NCI-H2081 treated with DMSO at 0.1 percent for 48 hours (cell line): ENCODE measurements around the gene KCNAB1.

Source experiments
- DNase-seq: peaks from one replicate; lab custom pipeline; 2025; lab: John Stamatoyannopoulos, UW

Gene KCNAB1

DNA sequence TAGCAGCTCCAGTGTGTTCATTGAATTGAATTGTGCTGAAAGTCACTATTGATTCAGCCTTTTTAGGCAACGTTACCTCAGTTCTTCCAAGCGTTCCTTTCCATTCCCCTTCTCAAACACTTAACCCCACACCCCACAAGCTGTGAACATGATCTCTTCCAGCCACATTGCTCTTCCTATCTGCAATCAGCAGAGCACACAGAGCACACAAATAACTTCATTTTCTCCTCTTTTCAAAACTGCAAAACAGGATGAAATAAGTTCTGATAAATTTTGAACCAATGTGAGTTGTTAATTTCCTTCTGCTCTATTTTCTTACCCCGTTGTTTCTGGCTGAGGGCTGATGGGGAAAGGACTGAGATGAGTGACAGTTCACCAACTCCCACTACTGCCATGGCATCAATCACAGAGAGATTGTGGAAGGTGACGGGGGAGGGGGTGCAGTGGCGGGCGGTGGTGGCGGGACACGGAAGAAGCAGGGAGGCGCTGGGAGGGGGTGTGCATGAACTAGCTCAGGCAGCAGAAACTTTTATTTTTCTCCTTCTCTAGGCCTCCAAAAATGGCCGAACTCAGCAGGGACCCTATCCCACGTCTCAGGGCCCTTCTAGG lies 287.3 kb downstream of the KCNAB1 start:
- no peak for DNase-seq

DNA sequence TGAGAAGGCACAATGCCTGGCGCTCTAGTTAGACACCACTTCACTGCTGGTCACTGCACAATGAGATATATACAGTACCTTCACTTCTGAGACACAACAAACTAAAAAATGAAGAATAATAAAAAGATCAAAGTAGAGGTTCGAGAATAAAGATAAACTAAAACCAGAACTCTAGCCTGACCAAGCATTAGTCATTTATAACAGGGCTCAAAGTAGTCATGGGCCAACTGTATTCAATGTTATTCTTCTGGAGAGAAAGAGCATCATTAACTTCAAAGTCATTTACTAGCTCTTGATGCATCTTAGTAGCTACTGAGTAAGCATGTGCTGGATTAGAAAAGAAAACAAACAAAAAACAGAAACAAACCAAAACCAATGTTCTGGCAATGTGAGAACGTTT lies 289.3 kb downstream of the KCNAB1 start:
- no peak for DNase-seq

DNA sequence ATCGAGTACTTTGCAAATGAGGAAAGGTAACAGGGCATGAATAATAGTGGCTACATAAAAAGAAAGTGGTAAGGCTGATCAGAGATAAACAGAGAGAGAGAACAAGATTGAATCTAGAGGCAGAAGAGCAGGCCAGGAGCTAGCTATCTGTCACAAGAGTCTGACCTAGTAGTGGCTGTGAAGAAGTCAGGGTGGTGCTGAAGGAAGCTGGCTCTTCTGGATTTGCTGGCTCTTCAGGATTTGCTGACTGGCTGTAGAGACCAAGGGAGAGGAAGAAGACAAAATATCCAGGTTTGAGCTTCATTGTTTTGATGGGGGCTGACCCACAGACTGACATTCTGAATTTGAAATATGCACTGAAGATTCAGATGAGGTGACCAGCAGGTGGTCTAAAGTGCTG lies 292.2 kb downstream of the KCNAB1 start:
- DNase-seq, result no peak

DNA sequence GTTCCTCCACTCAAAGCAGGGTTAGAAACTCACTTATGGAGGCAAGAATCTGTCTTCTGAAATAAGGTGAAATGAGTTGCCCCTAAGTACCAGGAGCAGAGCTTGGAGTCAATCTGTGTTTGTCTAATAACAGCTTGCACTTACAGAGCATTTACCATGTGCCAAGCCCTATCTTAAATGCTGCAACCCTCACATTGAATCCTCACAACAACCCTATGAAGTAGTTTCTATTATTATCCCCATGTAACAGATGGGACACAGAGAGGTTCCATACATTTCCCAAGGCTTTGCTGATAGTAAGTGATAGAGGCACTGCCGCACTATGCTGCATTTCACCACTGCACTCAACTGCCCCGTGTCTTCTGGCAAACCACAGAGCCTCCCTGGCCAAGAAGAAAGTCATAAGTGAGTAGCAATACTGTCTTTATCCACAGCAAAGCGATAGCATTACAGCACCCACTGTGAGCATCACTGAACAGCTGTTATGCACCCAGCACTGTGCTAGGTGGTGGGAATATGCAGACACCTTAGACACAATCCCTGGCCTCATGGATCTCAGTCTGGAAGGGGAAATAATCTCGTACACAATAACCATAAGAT lies 293.0 kb downstream of the KCNAB1 start:
- no peak for DNase-seq

DNA sequence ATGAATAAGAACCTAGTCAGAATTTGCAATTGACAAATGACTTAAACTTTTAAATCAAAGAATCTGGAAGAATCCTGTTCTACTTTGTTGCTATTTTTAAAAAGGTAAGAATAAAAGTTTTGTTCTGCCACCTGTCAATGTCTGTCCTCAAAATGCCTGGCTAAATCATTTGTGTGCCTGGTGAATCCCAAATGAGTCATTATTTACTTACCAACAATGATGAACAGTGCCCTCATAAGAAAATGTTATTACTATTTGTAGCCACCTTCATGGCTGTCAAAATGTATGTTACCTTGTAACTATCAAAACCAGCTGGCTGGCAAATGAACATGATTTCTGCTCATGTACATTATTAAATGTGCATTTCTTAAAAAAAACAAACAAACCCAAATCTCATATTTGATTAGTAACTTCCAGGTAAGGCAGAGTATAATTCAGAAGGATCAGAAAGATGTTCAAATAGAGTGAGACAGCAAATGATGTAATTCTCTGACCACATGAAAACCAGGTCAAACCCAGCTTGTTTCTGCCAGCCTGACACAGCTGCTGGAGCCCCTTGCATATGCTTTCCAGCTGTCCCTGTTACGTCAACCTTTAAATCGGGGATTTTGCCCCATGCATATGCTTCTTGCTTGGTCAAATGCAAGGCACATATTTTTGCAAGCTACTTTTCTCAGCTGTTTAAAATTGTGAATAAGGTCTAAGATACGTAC lies 296.6 kb downstream of the KCNAB1 start:
- DNase-seq, result no peak

DNA sequence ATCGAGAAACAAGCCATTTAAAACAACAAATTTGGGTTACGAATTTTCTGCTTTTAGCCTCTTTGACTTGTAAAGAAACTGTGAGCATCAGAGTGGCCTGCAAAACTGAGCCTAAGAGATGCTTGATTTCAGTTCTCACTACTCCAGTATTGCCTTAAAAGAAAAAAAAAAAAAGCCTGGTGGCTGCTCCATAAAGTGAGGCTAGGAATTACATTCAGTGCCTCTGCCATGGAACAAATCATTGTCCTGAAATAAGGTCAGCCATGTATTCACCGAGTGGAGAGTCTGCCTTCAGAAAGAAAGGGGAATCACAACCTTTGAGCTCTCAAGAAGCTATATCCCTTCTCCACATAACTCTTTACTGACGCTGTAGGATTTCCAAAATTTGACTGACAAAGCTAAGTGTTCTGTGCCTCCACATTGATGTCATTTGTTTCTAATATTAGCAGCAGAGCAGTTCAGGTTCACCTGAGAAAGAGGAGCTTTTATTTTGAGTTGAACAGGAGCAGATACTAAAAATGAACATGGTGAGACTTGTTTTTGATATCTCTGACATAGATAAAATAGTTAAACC lies 297.3 kb downstream of the KCNAB1 start:
- DNase-seq, result no peak

DNA sequence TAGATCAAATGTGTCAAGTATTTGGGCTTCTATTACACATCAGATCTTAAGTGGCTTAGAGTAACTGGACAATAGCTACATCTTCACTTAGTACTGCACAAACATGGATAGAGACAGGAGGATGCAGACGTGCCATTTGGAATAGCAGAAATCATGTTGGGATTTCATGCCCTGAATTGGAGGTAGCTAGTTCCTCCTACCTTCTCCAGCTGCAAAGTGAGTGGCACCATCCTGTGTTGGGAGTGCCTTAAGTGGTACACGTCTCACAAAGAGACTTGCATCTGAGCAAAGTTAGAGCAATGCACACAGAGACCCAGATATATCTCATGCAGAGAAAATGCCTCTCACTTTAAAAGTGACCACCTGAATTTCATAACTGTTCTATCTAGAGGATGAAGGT lies 298.1 kb downstream of the KCNAB1 start:
- no peak for DNase-seq

DNA sequence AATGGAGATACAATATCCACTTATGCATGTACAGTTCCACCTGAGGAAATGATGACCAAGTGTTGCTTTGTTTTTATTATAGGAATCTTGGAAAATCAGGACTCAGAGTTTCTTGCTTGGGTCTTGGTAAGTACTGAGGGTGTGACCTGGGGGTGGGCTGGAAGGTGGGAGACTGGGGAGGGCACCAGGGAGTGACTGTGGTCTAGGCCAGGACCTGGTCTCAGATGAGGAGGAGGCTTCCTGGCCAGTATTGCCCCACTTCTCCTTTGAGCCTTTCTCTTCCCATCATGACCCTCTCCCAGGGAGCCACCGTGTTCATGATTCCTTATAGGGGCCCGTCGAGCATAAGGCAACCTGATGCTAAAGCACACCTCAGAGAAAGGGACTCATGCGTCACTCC lies 301.2 kb downstream of the KCNAB1 start:
- DNase-seq, result no peak

DNA sequence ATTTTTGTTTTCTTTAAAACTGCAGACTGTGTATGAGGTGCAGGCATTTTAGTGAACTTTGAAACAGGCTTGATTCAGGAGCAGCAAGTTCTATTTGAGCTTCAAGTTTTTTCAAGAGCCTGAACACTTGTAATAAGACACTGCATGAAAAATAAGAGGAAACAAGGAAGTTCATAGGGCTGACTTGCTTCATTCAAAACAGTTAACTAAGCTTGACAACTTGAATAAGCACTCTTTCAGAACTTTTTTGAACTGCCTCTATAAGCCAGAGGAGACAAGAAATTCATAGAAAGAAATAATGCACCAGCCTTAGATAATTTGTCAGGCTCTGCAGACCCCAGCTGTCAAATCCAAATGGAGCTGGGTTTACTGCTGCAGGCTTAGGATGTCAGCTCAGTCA lies 304.4 kb downstream of the KCNAB1 start:
- no peak for DNase-seq

DNA sequence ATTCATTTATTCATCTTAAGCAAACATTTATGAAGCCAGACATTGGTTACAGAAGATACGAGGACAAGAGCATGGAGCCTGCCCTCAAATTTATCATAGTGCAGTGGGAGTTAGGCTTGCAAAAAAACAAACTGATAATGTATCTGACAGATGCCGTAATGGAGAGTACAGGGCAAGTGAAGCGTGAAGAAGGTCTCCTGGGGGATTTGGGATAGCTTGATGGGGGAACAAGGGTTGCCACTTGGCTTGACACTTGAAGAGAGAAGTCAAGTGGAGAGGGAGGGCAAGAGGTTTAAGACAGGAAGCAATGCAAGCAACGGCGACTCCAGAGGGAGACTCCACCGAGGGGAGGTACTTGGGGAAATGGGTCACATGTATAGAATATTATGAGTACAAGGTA lies 305.3 kb downstream of the KCNAB1 start:
- DNase-seq, result no peak

DNA sequence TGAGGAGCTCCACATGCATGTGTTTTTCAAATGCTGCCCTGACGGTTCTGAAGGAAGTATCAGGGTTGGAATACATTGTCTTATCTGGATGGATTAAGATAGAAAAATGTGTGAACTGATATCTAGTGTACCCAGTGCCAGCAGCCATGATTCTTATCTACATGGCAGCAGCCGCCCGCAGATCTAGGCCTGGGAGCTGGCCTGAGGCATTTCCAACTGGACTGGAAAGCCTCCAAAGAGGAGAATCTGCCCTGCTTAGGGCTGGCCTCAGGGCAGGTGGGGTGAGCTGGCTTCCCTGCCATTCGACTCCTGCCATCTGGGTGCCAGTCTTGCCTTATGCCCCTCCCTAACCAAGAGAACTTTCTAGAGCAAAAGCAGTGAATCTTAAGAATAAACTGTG lies 308.7 kb downstream of the KCNAB1 start:
- DNase-seq, result no peak

DNA sequence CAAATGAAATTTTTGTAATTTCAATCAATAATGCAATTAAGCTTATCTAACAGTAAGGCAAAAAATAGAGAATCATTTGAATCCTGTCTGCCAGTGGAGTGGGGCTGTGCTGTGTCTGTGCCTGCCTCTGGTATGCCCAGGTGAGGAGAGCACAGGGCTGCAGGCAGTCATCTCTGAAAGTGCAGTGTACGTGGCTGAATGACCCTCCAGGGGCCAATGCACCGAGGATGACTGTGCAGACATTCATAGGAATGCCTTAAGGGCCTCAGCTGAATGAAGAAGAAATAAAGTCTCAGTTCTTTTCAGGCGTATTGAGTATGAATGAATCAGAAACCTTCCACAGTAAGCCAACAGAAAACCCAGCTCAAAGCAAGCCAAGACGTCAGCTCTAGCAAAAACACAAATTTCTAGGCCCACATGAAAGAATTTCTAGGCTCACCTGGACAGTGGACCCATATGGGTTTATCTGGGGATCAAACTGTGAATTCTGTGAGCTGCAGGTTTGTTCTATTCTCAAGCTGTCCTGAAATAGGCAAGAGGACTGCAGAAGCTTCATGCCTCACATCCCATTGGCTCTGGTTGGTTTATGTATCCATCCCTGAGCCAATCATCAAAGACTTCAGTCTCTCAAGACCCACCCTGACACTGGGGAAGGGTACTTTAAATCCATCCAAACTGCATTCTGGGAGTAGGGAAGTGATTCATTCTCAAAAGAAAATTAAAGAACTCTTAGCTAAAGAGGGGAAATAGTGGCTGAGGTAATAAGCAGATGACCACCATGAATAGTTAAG lies 311.2 kb downstream of the KCNAB1 start:
- DNase-seq, result no peak

DNA sequence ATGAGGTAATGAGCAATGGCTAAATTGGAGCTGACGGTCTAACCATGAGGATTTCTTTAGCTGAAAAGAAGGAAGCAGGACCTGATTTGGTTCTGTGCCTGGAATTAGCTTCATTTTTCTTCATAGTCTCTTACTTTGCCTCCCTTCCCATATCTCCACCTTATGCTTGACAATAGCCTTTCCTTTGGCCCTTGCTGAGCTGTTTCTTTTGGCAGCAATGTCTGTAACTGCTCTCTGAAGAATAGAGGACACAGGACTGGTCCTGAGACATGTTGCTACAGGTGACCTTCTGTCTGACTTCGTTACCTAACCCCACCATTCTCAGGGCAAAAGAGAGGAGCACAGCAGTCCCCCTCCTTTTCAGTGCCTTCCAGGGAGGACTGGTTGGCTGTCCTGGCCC lies 312.2 kb downstream of the KCNAB1 start:
- DNase-seq, result no peak

DNA sequence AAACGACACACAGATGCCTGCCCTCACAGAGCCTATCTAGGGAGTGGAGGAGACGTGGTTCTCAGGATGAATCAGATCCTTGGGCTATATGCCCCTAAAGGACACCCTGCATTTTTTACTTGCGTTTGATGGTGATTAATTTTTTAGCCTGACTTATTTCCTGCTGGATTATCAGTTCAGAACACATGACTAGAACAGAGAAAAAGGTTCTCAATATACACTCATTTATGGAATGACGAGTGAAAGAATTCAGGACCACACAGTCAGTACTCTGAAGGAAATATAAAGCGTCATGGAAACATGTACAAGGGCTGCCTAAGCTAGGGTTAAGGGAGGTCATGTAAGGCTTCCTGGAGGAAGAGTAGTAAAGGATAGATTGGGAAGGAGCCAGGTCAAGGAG lies 312.8 kb downstream of the KCNAB1 start:
- no peak for DNase-seq

DNA sequence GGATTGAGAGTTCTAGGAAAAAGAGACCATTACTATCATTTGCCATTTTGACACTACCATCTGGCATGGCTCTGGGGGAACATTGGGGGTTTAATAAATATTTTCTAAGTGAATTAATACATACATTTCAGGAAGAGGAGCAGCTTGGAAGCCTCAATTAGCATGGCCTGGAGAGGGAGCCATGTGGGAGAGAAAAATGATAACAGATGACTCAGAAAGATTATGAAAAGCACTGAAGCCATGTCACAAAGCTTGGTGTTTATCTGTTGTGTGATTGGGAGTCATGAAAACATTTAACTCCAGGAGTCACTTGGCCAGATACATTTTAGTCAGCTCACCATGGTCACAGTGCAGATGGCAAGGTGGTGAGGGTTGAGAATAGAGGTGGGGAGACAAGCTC lies 313.5 kb downstream of the KCNAB1 start:
- no peak for DNase-seq

DNA sequence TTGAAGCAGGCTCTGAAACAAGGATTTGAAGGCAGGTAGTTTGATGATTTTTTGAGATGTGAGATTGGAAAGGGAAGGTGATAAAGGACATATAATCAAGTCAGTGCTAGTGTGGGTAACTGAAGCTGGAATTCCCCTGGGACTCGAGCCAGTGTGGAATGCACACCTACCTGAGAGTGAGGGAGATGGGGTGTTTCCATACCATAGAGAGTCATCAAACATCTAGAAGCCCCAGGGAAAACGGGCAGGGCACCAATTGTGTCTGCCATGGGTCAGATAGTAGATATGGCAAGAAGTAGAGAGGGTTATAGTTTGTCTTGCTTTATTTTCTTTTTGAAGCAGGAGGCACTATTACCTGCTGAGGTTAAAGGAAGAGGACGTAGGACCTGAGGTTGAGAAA lies 314.5 kb downstream of the KCNAB1 start:
- no peak for DNase-seq

DNA sequence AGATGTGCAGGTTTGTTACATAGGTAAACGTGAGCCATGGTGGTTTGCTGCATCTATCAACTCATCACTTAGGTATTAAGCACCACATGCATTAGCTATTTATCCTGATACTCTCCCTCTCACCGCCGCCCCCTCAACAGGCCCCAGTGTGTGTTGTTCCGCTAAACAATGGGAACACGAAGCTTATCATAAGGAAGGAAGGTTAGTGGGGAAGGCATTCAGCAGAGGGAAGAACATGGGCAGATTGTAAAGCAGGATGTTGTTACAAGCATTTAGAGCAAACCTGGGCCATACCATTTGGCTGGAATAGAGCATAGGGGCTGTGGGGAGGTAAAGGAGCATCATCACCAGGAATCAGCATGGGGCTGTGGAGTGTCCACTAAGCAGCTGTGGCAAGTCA lies 322.7 kb downstream of the KCNAB1 start:
- no peak for DNase-seq

DNA sequence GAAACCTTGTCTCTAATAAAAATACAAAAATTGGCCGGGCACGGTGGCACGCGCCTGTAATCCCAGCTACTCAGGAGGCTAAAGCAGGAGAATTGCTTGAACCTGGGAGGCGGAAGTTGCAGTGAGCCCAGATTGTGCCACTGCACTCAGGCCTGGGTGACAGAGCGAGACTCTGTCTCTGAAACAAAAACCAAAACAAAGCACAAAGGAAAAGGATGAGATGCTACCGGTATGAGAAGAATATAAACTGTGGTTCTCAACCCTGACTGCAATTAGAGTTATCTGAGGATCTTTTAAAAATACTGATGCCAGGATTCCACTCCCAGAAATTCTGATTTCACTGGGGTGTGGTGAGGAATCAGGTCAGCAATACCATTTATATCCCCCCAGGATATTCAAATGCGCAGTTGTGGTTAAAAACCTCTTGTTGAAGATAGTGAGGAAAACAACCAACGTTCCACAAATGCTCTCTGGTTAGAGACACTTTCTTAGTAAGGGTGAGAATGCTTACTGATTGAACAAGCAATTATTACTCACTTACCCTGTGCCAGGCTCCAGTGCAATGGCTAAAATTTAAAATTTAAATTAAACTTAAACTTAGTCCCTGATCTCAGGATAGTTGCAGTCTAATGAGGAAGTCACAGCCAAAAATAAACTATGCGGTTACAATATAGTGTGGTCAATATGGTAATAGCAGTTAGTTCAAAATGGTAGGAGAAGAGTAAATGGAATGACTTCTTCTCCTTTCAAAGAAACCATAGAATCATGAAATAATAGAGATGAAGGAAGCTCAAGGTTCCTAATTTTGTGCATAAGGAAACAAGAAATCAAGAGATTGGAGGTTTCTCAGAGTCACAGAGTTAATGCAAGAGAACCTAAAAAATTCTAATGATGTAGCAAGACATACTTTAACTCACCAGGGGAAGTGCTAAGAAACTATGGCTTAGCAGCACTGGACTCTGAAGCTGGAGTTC lies 325.0 kb downstream of the KCNAB1 start:
- no peak for DNase-seq

DNA sequence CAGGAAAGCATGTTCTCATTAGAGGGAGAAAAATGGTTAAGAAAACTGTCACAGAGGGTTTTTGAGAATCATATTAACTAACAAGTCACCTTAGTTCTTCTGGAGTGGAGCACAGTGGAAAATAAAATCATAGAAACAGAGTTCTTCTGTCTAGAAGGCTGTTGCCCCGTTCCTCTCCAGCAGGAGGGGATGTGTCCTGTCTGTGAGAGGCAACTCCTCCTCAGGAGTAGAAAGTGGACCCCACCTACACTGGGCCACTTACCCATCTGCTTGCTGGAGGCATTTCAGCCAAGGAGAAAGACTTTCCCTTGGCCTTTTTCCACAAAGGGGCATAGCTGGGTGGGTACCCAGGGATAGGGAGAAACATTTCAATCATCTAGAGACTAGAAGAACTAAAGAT lies 327.9 kb downstream of the KCNAB1 start:
- no peak for DNase-seq

DNA sequence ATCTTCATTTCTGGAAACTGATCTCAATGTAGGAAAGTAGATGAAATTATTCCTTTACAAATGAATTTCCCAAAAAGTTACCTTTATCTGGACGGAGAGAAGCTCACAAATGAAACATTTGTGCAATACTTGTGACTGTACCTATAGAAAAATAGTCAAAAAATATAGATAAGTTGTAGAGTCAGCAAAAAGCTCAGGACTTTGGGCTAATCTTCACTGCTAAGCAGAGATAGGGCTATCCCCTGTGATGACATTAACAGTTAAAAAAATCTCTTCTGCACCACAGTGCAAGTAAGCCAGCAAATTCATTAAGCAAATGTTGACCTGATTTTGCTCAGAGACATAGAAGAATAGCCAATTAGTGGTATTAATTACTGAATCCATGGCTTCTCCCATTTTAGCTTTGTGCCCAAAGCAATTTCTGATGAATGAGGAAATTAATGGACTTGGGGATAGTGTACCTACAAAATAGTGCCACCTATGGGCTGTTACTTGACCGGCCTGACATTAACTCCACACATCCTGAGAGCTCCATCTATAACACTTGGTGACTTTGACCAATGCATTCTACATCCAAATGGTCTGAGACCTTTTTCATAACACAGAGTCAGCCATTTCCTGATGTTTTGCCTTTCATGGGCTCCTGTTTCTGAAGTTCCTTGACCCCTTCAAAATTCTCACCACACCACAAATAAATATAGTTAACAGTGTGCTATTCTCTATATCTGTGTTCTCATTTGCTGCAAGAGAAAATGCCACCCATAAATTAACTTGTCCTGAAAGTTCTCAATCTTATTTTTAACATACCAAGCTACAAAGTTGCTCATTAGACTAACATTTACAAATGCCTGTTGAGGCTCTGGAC lies 329.6 kb downstream of the KCNAB1 start:
- DNase-seq, result no peak
